GM18867 (cell line): ENCODE measurements around the gene SUN1.
"Not testable (repeated sequence)": the region's sequence is repeated elsewhere in the genome, so short reads cannot be mapped to it uniquely, and the experiment has no call there.

Experiments
- ATAC-seq: cut with Tn5 transposase; IDR thresholded peaks from one replicate; pipeline ENCODE4 v1.9.1; 2021; ENCODE audit warnings: mild to moderate bottlenecking, moderate library complexity; ENCODE audit not compliant: unreplicated experiment

The SUN1 gene

GRCh38 chr7:855686-856369 lies 23.6 kb downstream of the SUN1 start:
- no peak for ATAC-seq

GRCh38 chr7:856444-857095 lies 24.3 kb downstream of the SUN1 start:
- ATAC-seq = no peak

DNA sequence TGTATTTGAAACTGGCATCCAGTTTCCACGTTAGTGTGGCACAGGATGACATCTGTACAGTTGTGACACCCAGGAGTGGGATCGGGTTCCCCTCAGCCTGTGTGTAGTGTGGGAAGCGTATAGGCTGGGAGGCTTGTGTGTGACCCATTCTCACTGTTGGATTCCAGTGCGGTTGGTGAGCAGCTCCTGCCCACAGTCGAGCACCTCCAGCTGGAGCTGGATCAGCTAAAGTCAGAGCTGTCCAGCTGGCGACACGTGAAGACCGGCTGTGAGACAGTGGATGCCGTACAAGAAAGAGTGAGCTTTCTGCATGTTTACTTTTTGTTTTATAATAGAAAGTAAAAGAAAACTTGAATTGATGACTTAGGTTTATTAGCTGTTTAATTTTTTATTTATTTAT lies 25.4 kb downstream of the SUN1 start:
- no peak for ATAC-seq

- no peak for ATAC-seq
Measured at GRCh38 chr7:859359-860030, 27.2 kb downstream of the SUN1 start.

DNA sequence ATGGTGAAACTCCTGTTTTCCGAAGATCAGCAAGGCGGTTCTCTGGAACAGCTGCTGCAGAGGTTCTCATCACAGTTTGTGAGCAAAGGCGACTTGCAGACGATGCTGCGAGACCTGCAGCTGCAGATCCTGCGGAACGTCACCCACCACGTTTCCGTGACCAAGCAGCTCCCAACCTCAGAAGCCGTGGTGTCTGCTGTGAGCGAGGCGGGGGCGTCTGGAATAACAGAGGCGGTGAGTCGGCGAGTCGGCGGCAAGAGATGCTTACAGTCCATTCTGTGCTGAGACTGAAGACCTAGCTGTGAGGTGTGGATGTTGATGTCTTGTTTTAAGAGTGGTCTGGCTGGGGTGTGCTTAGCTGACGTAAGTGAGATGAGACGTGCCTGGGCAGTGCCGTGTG lies 27.9 kb downstream of the SUN1 start:
- no peak for ATAC-seq

- ATAC-seq = no peak
Measured at GRCh38 chr7:861222-861621, 28.9 kb downstream of the SUN1 start.

DNA sequence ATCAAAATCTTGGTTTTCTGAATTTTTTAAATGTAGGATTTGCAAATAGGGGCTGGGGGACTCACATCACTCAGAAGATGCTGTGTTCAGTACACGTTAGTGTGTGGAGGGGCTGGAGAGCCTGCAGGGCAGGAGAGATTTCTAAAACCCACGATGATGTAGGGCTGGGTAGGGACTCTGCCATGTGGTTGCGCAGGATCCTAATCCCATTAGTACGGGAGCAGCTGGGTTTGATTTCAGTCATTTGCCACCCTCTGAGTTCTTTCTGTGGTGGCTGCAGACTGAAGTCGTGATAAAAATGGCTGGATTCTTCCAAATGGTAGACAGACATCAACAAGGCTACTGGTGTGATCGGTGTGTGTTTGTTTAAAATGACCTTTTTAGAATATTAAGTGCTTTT lies 29.9 kb downstream of the SUN1 start:
- ATAC-seq = no peak

DNA sequence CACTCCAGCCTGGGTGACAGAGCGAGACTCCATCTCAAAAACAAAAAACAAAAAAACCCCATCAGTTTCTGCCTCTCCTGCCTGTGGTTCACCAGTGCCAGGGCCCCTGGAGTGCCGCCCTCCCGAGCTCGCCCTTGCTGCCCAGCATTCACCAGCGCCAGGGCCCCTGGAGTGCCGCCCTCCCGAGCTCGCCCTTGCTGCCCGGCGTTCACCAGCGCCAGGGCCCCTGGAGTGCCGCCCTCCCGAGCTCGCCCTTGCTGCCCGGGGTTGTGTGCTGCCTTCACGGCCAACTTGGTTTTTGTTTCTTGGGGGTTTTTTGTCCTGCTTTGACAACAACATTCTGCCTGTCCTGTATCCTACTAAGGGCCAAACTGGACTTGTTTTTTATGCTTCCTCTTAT lies 30.8 kb downstream of the SUN1 start:
- no peak for ATAC-seq

GRCh38 chr7:865921-866320 lies 33.6 kb downstream of the SUN1 start:
- no peak for ATAC-seq

DNA sequence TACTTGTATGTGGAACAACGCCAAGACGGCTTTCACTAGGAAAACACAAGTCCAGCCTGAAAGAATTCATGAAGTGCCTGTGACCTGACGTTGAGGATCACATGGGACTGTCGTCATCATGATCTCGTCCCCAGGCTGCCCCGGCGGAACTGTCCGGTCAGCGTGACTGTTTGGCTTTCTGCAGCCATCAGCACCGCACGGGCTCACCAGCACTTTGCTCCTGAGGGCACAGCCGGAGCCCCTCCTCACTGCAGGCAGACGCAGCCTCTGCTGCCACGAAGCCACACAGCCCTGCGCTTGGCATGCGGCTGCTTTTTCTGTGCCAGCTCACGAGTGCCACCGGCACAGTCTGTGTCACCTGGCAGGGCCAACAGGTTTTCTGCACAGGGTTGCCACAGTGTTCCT lies 34.7 kb downstream of the SUN1 start:
- no peak for ATAC-seq

DNA sequence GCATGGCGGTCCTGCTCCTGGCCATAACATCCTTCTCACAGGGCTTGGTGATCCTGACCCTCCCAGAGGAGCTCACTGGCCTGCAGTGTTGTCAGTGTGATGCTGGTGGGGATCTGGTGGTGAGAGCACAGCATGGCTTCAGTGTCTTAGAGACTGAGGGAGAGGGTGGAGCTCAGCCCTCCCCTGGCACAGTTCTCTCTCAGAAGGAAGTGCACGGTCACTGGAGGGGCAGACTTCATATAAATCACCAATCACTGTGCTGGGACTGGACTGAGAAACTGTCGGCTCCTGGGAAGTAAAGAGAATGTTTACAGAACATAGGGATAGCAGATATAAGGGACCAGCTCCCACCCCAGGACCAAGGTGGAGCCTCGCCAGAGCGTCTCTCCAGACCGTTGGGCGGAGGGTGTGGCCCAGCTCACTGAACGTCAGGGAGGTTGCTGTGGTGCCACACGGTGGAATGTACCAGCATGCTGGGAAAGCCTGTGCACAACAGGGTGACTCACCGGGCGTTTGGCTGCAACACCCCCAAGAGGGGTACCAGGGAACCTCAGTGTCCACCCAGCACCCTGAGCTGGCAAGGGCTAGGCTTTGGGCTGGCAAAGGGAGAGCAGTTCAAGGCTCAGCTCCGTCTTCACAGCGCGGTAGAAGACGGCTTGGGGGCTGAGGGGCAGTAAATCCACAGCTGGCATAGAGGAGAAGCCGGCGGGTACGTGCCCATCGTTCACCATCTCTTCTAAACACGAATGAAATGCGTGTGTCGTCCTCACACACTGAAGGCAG lies 35.3 kb downstream of the SUN1 start:
- no peak for ATAC-seq

- ATAC-seq = no peak
Measured at GRCh38 chr7:868189-868486, 35.9 kb downstream of the SUN1 start.

DNA sequence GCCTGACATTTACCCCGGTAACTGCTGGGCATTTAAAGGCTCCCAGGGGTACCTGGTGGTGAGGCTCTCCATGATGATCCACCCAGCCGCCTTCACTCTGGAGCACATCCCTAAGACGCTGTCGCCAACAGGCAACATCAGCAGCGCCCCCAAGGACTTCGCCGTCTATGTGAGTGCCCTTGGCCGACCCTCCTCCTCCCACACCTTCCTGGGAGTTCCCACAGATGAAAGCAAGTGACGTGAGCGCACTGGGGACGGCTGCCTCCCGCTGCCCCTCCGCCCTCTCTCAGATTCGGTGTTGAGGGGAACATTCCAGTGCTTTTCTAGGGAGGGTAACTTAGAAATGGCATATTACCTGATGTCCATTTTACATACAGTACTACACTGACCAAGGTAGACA lies 37.1 kb downstream of the SUN1 start:
- no peak for ATAC-seq

DNA sequence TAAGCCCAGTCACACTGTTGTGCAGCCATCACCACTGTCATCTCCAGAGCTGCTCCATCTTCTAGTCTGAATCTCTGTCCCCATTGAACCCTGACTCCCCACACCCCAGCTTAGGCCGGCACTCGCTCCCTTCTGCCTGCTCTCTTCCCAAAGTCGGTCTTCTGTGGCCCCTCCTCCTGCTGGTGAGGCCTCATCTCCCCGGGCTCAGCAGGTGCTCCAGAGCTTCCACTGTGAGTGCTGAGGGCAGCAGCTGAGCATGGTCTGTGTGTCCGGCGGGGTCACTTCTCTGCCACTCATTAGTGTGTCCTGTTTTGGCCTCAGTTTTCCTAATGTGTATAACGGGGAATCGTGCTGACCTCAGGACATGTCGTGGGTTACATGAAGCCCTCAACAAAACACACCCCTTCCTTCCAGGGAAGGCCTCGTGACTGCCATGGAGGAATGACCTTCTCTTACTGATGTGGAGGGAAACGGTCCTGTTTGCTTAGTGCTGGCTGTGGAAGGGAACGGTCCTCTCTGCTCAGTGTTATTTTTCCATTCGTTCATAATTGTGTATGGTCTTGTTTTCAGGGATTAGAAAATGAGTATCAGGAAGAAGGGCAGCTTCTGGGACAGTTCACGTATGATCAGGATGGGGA lies 39.7 kb downstream of the SUN1 start:
- no peak for ATAC-seq

DNA sequence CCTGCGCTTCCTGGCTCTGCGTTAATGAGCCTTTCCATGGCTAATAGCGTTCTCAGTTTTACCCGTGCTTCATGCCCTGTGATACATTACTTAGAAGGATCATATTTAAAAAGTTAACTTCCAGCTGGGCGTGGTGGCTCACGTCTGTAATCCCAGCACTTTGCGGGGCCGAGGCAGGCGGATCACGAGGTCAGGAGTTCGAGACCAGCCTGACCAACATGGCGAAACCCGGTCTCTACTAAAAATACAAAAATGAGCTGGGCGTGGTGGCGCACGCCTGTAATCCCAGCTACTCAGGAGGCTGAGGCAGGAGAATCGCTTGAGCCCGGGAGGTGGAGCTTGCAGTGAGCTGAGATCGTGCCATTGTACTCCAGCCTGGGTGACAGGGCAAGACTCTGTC lies 40.4 kb downstream of the SUN1 start:
- not testable (repeated sequence) for ATAC-seq

DNA sequence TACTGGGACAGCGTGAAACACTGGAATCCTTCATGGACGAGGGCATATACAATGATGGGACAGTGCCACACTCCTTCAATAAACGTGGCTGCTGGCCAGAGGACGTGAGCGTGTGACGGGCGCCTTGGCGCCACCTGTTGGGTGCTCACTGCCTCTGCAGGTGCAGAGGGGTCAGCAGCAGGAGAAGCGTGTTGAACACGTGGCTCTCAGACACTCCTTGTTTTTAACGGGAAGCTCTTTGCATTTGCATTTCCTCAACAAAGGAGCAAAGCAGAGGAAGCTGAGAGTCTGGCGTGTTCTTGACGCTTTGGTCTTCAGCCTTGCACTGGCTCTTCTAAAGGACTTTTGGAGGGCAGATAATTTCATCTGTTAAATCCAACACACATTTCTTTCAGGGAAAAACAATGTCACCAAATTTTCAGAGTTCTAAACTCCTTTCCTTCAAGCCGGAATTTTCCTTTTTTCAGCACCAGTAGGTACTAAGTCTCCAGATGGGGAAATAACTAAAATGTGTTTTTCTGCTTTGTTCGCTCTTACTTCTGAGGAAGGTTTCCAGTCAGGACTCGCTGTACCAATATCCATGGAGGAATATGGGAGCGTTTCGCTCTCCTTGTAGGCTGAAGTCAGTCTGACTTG lies 41.2 kb downstream of the SUN1 start:
- no peak for ATAC-seq

DNA sequence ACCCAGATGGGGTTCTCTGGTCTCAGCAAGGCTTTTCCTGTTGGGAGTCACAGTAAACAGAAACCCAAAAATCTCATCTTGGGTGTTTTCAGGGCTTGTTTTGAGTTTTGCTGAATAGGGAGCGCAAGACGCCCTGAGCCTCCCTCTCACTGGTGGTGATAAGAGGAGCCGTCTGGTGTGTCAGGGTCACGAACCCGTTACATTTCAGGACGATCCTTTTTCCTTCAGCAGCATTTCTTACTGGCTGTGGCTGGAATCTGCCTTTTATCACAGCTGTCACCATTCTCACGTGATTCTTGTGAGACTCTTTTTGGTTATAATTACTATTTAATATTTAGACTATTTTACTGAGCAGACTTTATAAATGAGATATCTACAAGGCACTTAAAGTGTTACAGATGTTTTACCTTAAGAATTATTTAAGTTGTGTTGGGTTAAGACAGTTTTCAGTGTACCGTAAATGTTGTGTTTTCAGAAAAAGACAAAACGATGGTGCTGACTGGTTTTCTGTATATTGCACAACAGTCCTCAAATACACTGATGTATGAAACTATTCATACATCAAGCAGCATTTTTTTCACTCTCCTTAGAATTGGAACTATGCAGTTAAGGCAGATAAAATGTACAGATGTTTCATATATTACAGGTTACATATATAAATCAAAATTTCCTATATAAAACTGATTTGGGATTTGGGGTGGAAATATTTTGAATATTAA lies 41.9 kb downstream of the SUN1 start:
- no peak for ATAC-seq

DNA sequence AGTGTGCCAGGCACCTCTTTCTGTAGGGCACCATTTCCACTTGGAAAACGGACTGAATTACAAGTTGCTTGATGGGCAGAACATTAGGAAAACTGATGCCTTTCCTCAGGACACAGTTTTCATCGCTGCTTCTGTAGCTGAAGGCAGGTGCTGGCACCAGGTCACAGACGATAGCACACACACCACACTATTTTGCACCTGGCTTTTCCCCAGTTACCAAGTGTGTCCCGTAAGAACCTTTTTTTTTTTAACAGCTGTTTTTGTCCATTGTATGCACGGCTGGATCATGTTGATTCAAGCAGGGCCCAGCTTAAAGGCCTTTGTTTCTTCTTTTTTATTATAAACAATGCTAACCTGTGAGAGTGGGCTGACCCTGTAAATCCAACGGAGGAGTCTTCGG lies 42.8 kb downstream of the SUN1 start:
- ATAC-seq = no peak

- ATAC-seq = no peak
Measured at GRCh38 chr7:875476-876076, 43.3 kb downstream of the SUN1 start.
